H1 (cell line): Measurements from ENCODE around the gene MYOD1. TPM values are rescaled to one million over a fixed set of nuclear protein-coding genes. Genes with fewer than 3 reads are reported as not detected.

ENCODE experiments used
- FOSL1 ChIP-seq: IDR thresholded peaks from 2 replicates; pipeline ENCODE4 v1.6.1; 2011; ENCODE audit warnings: mild to moderate bottlenecking, low read depth, low read length, moderate library complexity; ENCODE audit not compliant: insufficient read depth
- RBBP5 ChIP-seq: IDR thresholded peaks from 2 replicates; pipeline ENCODE4 v1.7.1; 2012; ENCODE audit warnings: low read depth, mild to moderate bottlenecking, inconsistent platforms, low read length, moderate library complexity, borderline replicate concordance
- SIRT6 ChIP-seq: IDR thresholded peaks from one replicate; pipeline ENCODE4 v1.7.1; 2012; ENCODE audit warnings: low read length, inconsistent platforms
- TCF12 ChIP-seq: IDR thresholded peaks from 2 replicates; pipeline ENCODE4 v1.6.1; 2011; ENCODE audit warnings: low read depth, mild to moderate bottlenecking, low read length
- polyA plus RNA-seq, 7 experiments: library from polyadenylated mRNA; depleted of rRNA in 3 of 7; stranded (reverse) in 5 of 7; unstranded in 2 of 7; fragments of >200 nt in 5 of 7; fragments of 200-250 nt in 2 of 7; gene quantifications; 1 replicate in 5 of 7; 2 replicates in 1 of 7; 4 replicates in 1 of 7; pipeline versions ENCODE4 v1.2.1 to v1.2.3, GENCODE V29; 2011 to 2013; ENCODE audit warnings: missing spikeins in 2 of 7, mixed read lengths in 2 of 7
- total RNA-seq: library from RNA; stranded (reverse); fragmentation: NEBNext Ultra II Directional; extraction: Animal tissue kit (Norgen Biotek cat#: 25700); gene quantifications from 2 replicates; pipeline ENCODE4 v1.2.1, GENCODE V29; 2021

The MYOD1 gene
- total and polyA plus RNA-seq, 2 of the 8 experiments (the other 6 are each of a cell fraction or from before 2014, with no cell fraction given) = not detected

DNA sequence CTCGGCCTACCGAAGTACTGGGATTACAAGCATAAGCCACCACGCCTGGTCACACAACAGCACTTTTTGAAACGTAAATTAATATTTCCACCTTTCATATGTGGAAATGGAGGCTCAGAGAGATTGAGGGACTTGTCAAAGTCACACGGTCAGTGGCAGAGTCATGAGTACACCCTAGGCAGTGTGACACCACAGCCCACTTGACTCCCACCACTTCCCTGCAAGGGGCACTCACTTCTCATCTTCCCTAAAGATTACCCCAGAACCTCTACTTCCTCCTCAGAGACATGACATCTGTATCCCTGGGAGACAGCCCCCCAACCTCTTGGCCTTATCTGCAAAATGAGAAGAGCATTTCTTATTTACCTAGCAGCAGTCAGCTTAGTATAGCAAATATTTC, 16.5 kb upstream of the MYOD1 start (continued):
- TF ChIP-seq FOSL1 (no peak), SIRT6 (no peak), TCF12 (no peak), RBBP5 (no peak)
